ENCODE data around the gene SOX15.
A peak's percentile ranks its signal among the peaks of the same experiment; 100 is the strongest.
"Not testable (repeated sequence)": the region's sequence is repeated elsewhere in the genome, so short reads cannot be mapped to it uniquely, and the experiment has no call there.

SOX15 gene

GRCh38 chr17:7606280-7606679, 16.4 kb upstream of the SOX15 start:
- DNase-seq = no peak

GRCh38 chr17:7597561-7597960, 7.7 kb upstream of the SOX15 start:
- not testable (repeated sequence) for DNase-seq

- DNase-seq = no peak
These were observed 3.4 kb upstream of the SOX15 start for GRCh38 chr17:7593296-7593695.

- no peak for DNase-seq
These were observed 2.6 kb upstream of the SOX15 start for GRCh38 chr17:7592422-7593021.

- no peak for DNase-seq
These were observed 1.7 kb upstream of the SOX15 start for GRCh38 chr17:7591596-7591995.

- DNase-seq = no peak
These were observed 849 bp upstream of the SOX15 start for GRCh38 chr17:7590743-7591142.

- no peak for DNase-seq
These were observed 558 bp downstream of the SOX15 start for GRCh38 chr17:7589204-7589868.

- DNase-seq = no peak
These were observed 1.2 kb downstream of the SOX15 start for GRCh38 chr17:7588553-7589203.

- no peak for DNase-seq
These were observed 2.3 kb downstream of the SOX15 start for GRCh38 chr17:7587420-7588151.

GRCh38 chr17:7586673-7587419, 3.0 kb downstream of the SOX15 start:
- no peak for DNase-seq

GRCh38 chr17:7583253-7584109, 6.4 kb downstream of the SOX15 start, which contains the start of gene MPDU1:
MPDU1 (plus strand) TSS chr17:7583852; CDS start chr17:7583863, 11 bp downstream.
- DNase-seq = peak; percentile 96

GRCh38 chr17:7582396-7583252, 7.3 kb downstream of the SOX15 start:
- DNase-seq = no peak

GRCh38 chr17:7580604-7581575, 9.0 kb downstream of the SOX15 start:
- DNase-seq = no peak

GRCh38 chr17:7579834-7580603, 9.9 kb downstream of the SOX15 start:
- no peak for DNase-seq

GRCh38 chr17:7579001-7579833, 10.7 kb downstream of the SOX15 start, which contains the start of gene CD68:
CD68 (plus strand) TSS chr17:7579638; CDS start chr17:7579678, 40 bp downstream.
- DNase-seq = no peak

- DNase-seq = no peak
These were observed 12.3 kb downstream of the SOX15 start for GRCh38 chr17:7577327-7578199.
